IMR-90 (cell line): ENCODE measurements around the gene CNTRL.

ENCODE experiments used
- POLR2A ChIP-seq: IDR thresholded peaks from 2 replicates; pipeline ENCODE4 v1.6.1; 2012; ENCODE audit warnings: mild to moderate bottlenecking, low read depth, low read length
- RAD21 ChIP-seq: IDR thresholded peaks from 2 replicates; pipeline ENCODE4 v1.6.1; 2012; ENCODE audit warnings: low read length, improper control_type of control experiment
- RCOR1 ChIP-seq: IDR thresholded peaks from 2 replicates; pipeline ENCODE4 v1.6.1; 2012; ENCODE audit warnings: mild to moderate bottlenecking, low read length, improper control_type of control experiment; ENCODE audit not compliant: insufficient replicate concordance
- TF ChIP-seq, protein P1 (sequence below): conservative IDR thresholded peaks from 2 replicates; pipeline ENCODE4 v1.5.1; 2012; ENCODE audit warnings: mild to moderate bottlenecking, low read depth, low read length, improper control_type of control experiment

DNA sequence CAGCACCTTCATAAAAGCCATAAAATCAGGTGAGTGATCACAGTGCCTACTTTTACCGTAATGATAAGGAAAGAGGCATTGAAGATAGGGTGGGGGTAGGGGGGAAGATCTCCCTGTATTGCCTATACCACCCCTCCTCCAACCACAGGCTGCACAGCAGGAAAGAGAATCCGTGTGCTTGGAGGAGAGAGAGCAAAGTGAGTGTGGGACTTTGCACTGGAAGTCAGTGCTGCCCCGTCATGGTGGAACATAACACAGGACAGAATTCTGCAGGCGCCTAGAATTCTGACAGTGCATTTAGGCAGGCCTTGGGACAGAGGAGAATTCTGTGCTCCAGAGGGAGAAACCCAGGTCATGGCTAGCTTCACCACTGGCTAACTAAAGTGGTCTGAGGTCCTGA, 21.2 kb upstream of the CNTRL start:
- TF ChIP-seq, protein P1, sequence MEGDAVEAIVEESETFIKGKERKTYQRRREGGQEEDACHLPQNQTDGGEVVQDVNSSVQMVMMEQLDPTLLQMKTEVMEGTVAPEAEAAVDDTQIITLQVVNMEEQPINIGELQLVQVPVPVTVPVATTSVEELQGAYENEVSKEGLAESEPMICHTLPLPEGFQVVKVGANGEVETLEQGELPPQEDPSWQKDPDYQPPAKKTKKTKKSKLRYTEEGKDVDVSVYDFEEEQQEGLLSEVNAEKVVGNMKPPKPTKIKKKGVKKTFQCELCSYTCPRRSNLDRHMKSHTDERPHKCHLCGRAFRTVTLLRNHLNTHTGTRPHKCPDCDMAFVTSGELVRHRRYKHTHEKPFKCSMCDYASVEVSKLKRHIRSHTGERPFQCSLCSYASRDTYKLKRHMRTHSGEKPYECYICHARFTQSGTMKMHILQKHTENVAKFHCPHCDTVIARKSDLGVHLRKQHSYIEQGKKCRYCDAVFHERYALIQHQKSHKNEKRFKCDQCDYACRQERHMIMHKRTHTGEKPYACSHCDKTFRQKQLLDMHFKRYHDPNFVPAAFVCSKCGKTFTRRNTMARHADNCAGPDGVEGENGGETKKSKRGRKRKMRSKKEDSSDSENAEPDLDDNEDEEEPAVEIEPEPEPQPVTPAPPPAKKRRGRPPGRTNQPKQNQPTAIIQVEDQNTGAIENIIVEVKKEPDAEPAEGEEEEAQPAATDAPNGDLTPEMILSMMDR = no peak
- TF ChIP-seq RAD21 = no peak
- no peak for TF ChIP-seq POLR2A
- no peak for TF ChIP-seq RCOR1
